HG03045 (cell line): ENCODE results near the gene MRGPRF.
"Not testable (repeated sequence)": the region's sequence is repeated elsewhere in the genome, so short reads cannot be mapped to it uniquely, and the experiment has no call there.

ENCODE experiments used
- ATAC-seq: cut with Tn5 transposase; IDR thresholded peaks from one replicate; pipeline ENCODE4 v1.9.1; 2021; ENCODE audit warnings: mild to moderate bottlenecking, moderate library complexity; ENCODE audit not compliant: unreplicated experiment

MRGPRF gene

GRCh38 chr11:69004411-69005182, 8.4 kb downstream of the MRGPRF start:
- no peak for ATAC-seq

GRCh38 chr11:69003866-69004367, 9.1 kb downstream of the MRGPRF start:
- no peak for ATAC-seq

- ATAC-seq, result no peak
Observed at GRCh38 chr11:69003301-69003865, 9.7 kb downstream of the MRGPRF start.

GRCh38 chr11:69002570-69003231, 10.3 kb downstream of the MRGPRF start:
- ATAC-seq, result no peak

- no peak for ATAC-seq
Observed at GRCh38 chr11:69002110-69002569, 10.9 kb downstream of the MRGPRF start.

- no peak for ATAC-seq
Observed at GRCh38 chr11:69001243-69002081, 11.6 kb downstream of the MRGPRF start.

- ATAC-seq, result no peak
Observed at GRCh38 chr11:69000831-69001242, 12.2 kb downstream of the MRGPRF start.

GRCh38 chr11:69000391-69000790, 12.7 kb downstream of the MRGPRF start:
- ATAC-seq, result no peak

GRCh38 chr11:68999748-69000355, 13.2 kb downstream of the MRGPRF start:
- ATAC-seq, result not testable (repeated sequence)

GRCh38 chr11:68999093-68999747, 13.8 kb downstream of the MRGPRF start:
- no peak for ATAC-seq

GRCh38 chr11:68998390-68998911, 14.6 kb downstream of the MRGPRF start:
- ATAC-seq, result no peak

- ATAC-seq, result no peak
Observed at GRCh38 chr11:68997995-68998348, 15.1 kb downstream of the MRGPRF start.

- ATAC-seq, result no peak
Observed at GRCh38 chr11:68997124-68997994, 15.7 kb downstream of the MRGPRF start.

GRCh38 chr11:68996376-68997123, 16.5 kb downstream of the MRGPRF start:
- ATAC-seq, result no peak

- no peak for ATAC-seq
Observed at GRCh38 chr11:68994894-68995285, 18.2 kb downstream of the MRGPRF start.

- ATAC-seq, result no peak
Observed at GRCh38 chr11:68994161-68994893, 18.7 kb downstream of the MRGPRF start.

GRCh38 chr11:68993546-68993945, 19.5 kb downstream of the MRGPRF start:
- no peak for ATAC-seq
